Activated CD4-positive, CD25-positive, alpha-beta regulatory T cell treated with anti-CD3 and anti-CD28 coated beads, Interleukin-2, amount 50 U/mL, for 16 hours (primary cell): ENCODE measurements around the gene TEKT3.

ENCODE experiments used
- DNase-seq: peaks from one replicate; pipeline ENCODE4 v3.0.0-alpha.2; 2020; ENCODE audit warnings: low read depth, low spot score

The TEKT3 gene

GRCh38 chr17:15266325-15267125, 74.9 kb downstream of the TEKT3 start:
- no peak for DNase-seq

GRCh38 chr17:15265131-15265530, 76.3 kb downstream of the TEKT3 start, which contains the start of gene PMP22:
Gene PMP22 (minus strand): TSS chr17:15265326. CDS start chr17:15260727, 4,599 bp downstream.
- DNase-seq, result no peak

- no peak for DNase-seq
These were observed 76.9 kb downstream of the TEKT3 start for GRCh38 chr17:15264542-15264941.

- DNase-seq, result no peak
These were observed 77.7 kb downstream of the TEKT3 start for GRCh38 chr17:15263680-15264079.

- no peak for DNase-seq
These were observed 78.2 kb downstream of the TEKT3 start for GRCh38 chr17:15263206-15263579.

- no peak for DNase-seq
These were observed 78.8 kb downstream of the TEKT3 start for GRCh38 chr17:15262291-15263205.

- no peak for DNase-seq
These were observed 79.6 kb downstream of the TEKT3 start for GRCh38 chr17:15261802-15262290.

- DNase-seq, result no peak
These were observed 80.1 kb downstream of the TEKT3 start for GRCh38 chr17:15261258-15261801.

GRCh38 chr17:15260376-15261257, 80.8 kb downstream of the TEKT3 start:
- DNase-seq, result no peak

GRCh38 chr17:15257796-15258512, 83.4 kb downstream of the TEKT3 start:
- DNase-seq, result no peak

GRCh38 chr17:15257258-15257788, 84.1 kb downstream of the TEKT3 start:
- DNase-seq, result peak; percentile 20

- DNase-seq, result no peak
These were observed 84.7 kb downstream of the TEKT3 start for GRCh38 chr17:15256689-15257088.

- DNase-seq, result no peak
These were observed 85.5 kb downstream of the TEKT3 start for GRCh38 chr17:15255713-15256454.
